Mucosa of descending colon (tissue), 3 donors: ENCODE data around the gene GSTO1. TPM values are rescaled to one million over a fixed set of nuclear protein-coding genes. Genes with fewer than 3 reads are reported as not detected.

Experiments
- ATAC-seq: fragments of 200-7000 bp; cut with Tn5 transposase; one replicate; pipeline ENCODE4 v1.9.1; 2020; ENCODE audit warnings: mild to moderate bottlenecking, moderate library complexity
- DNase-seq, 3 donors: peaks; one replicate each; pipeline ENCODE4 v3.0.0-alpha.2; 2020
- H3K36me3 ChIP-seq: fragments of 200-600 bp; one replicate; pipeline ENCODE4 v1.8.0; 2021; ENCODE audit warnings: low read depth, mild to moderate bottlenecking
- H3K4me1 ChIP-seq: fragments of 200-600 bp; one replicate; pipeline ENCODE4 v1.8.0; 2021; ENCODE audit warnings: low read depth, mild to moderate bottlenecking
- H3K4me3 ChIP-seq: fragments of 200-600 bp; one replicate; pipeline ENCODE4 v1.8.0; 2021; ENCODE audit warnings: mild to moderate bottlenecking
- H3K9me3 ChIP-seq: fragments of 200-600 bp; one replicate; pipeline ENCODE4 v1.8.0; 2021; ENCODE audit warnings: mild to moderate bottlenecking
- CTCF ChIP-seq: fragments of 200-600 bp; IDR thresholded peaks from one replicate; pipeline ENCODE4 v1.8.0; 2022; ENCODE audit warnings: antibody characterized with exemption, mild to moderate bottlenecking
- intact Hi-C, 2 donors: fragments of 100-400 bp; cut with DNase I in 1 of 2; cut with micrococcal nuclease in 1 of 2; formaldehyde crosslinking; loops; one replicate each; pipeline versions ENCODE4 v1.11.0 to v1.11.1; 2022; cut with DNase I, micrococcal nuclease
- total RNA-seq, 3 donors: library from RNA; stranded (reverse); fragmentation: NEBNext Ultra II Directional in 2 of 3; extraction: Animal tissue kit (Norgen Biotek cat#: 25700) in 2 of 3; gene quantifications; one replicate each; pipeline versions ENCODE4 v1.2.1 to v1.2.4, GENCODE V29; 2021 to 2023
- donor health status: DM: no; HTN: no; CAD: no; lungs with moderate emphysema.
- donor health status: DM: no; HTN: no; CAD: no.
- donor health status: DM: no; HTN: yes; CAD: no.

GSTO1 gene
- total RNA-seq, 3 donors from 2014 or later, result 60.1 to 73.9 (median 62.9) TPM

GRCh38 chr10:104307576-104308438, 53.1 kb downstream of the GSTO1 start:
- no peak for TF ChIP-seq CTCF
- Histone ChIP-seq H3K36me3 (no peaks in the 10 kb centered on the region), H3K4me3 (no peak overlapping the region), H3K4me1 (no peaks in the 10 kb centered on the region), H3K9me3 (no peaks in the 10 kb centered on the region)
- ATAC-seq, result no peak
- intact Hi-C loops, result loop anchor here in 1 of 2 donors (5.0 kb wide), 1 partner anchor 44 kb away; the partner anchor contains the start of gene CFAP58
- no peak for DNase-seq

- ATAC-seq, result no peak
- TF ChIP-seq CTCF, result no peak
- intact Hi-C loops, result loop anchor here in 1 of 2 donors (5.0 kb wide), 1 partner anchor 44 kb away; the partner anchor contains the start of gene CFAP58
Observed at GRCh38 chr10:104308439-104308903, 53.8 kb downstream of the GSTO1 start.

GRCh38 chr10:104309980-104310978, 55.6 kb downstream of the GSTO1 start:
- intact Hi-C loops, result loop anchor here in 1 of 2 donors (5.0 kb wide), 1 partner anchor 42 kb away; the partner anchor contains the start of gene CFAP58

More at GRCh38 chr10:104308439-104308903, 53.8 kb downstream of the GSTO1 start:
- DNase-seq, result no peak
- Histone ChIP-seq H3K4me3 (no peak overlapping the region), H3K9me3 (no peaks in the 10 kb centered on the region), H3K36me3 (no peaks in the 10 kb centered on the region), H3K4me1 (no peaks in the 10 kb centered on the region)

GRCh38 chr10:104311184-104311720, 56.6 kb downstream of the GSTO1 start:
- Histone ChIP-seq H3K9me3 (no peaks in the 10 kb centered on the region), H3K4me3 (no peak overlapping the region), H3K36me3 (peaks cover 4% of the 10 kb centered on the region), H3K4me1 (no peaks in the 10 kb centered on the region)
- no peak for TF ChIP-seq CTCF
- intact Hi-C loops, result no loop called here
- no peak for DNase-seq
- no peak for ATAC-seq

More at GRCh38 chr10:104309980-104310978, 55.6 kb downstream of the GSTO1 start:
- DNase-seq, result no peak
- no peak for TF ChIP-seq CTCF
- peaks cover 3% of the 10 kb centered on the region for H3K36me3 ChIP-seq
- ATAC-seq, result no peak
- H3K4me1 ChIP-seq, result no peaks in the 10 kb centered on the region
- no peak overlapping the region for H3K4me3 ChIP-seq
- H3K9me3 ChIP-seq, result no peaks in the 10 kb centered on the region
